Caco-2 (cell line): ENCODE data around the gene TAS2R8. TPM values are rescaled to one million over a fixed set of nuclear protein-coding genes. Genes with fewer than 3 reads are reported as not detected.

Experiments used
- BruUV-seq: library from RNA; stranded (reverse); fragments of 400-500 nt; replicated peaks from 2 replicates; lab custom pipeline; 2021; lab: Mats Ljungman, UMichigan
- CTCF ChIA-PET: fragments of 300-600 bp; sonication (Branson Sonifier 250); formaldehyde crosslinking; loops from one replicate; lab custom pipeline; 2022; ENCODE audit warnings: antibody characterized with exemption; lab: Charles Lee
- POLR2A ChIA-PET: fragments of 300-600 bp; sonication (Branson Sonifier 250); formaldehyde crosslinking; loops from one replicate; lab custom pipeline; 2022; ENCODE audit warnings: antibody characterized with exemption; lab: Charles Lee
- DNase-seq, 2 experiments: peaks; one replicate each; pipeline versions ENCODE4 v3.0.0 to v3.0.0-alpha.2; 2020 to 2022
- H3K27me3 ChIP-seq: replicated peaks from 2 replicates; pipeline ENCODE4 v1.6.0; 2011; ENCODE audit warnings: low read length; ENCODE audit not compliant: control insufficient read depth, insufficient read depth
- H3K36me3 ChIP-seq: 2 replicates; pipeline ENCODE4 v1.5.1; 2011; ENCODE audit warnings: low read length; ENCODE audit not compliant: control insufficient read depth, insufficient read depth
- H3K4me1 ChIP-seq: fragments of 250-450 bp; sonication (Bioruptor Pico); 2 replicates; pipeline ENCODE4 v1.5.1; 2020; ENCODE audit warnings: mild to moderate bottlenecking
- H3K4me3 ChIP-seq: 2 replicates; pipeline ENCODE4 v1.5.1; 2011; ENCODE audit warnings: low read depth, mild to moderate bottlenecking, control low read depth, low read length
- H3K9me3 ChIP-seq: fragments of 250-450 bp; sonication (Bioruptor Pico); 2 replicates; pipeline ENCODE4 v1.5.1; 2020; ENCODE audit warnings: mild to moderate bottlenecking, moderate library complexity
- H3K27ac Mint-ChIP-seq: one replicate; pipeline ENCODE4 v1.8.0; 2022; ENCODE audit warnings: mixed read lengths; ENCODE audit not compliant: unreplicated experiment
- H3K27me3 Mint-ChIP-seq: one replicate; pipeline ENCODE4 v1.8.0; 2022; ENCODE audit warnings: mixed read lengths; ENCODE audit not compliant: insufficient read depth, unreplicated experiment
- H3K36me3 Mint-ChIP-seq: one replicate; pipeline ENCODE4 v1.8.0; 2022; ENCODE audit warnings: mild to moderate bottlenecking, mixed read lengths; ENCODE audit not compliant: insufficient read depth, unreplicated experiment
- H3K4me1 Mint-ChIP-seq: one replicate; pipeline ENCODE4 v1.8.0; 2022; ENCODE audit warnings: low read depth, mixed read lengths; ENCODE audit not compliant: unreplicated experiment
- H3K4me3 Mint-ChIP-seq: one replicate; pipeline ENCODE4 v1.8.0; 2022; ENCODE audit warnings: mild to moderate bottlenecking, moderate library complexity, mixed read lengths; ENCODE audit not compliant: unreplicated experiment
- H3K9me3 Mint-ChIP-seq: one replicate; pipeline ENCODE4 v1.8.0; 2022; ENCODE audit warnings: mixed read lengths; ENCODE audit not compliant: unreplicated experiment
- intact Hi-C: fragments of 100-400 bp; cut with micrococcal nuclease; formaldehyde crosslinking; loops from one replicate; pipeline ENCODE4 v1.10.0; 2022; ENCODE audit not compliant: unreplicated experiment
- total RNA-seq: library from RNA; stranded (reverse); gene quantifications from 2 replicates; pipeline ENCODE4 v1.2.3, GENCODE V29; 2022
- TF ChIP-seq, protein P1 (sequence below), 2 experiments: fragments of 200-600 bp in 1 of 2; IDR thresholded peaks; 1 replicate in 1 of 2; 2 replicates in 1 of 2; pipeline versions ENCODE4 v1.5.1 to v1.8.0; 2011 to 2022; ENCODE audit warnings: antibody characterized with exemption in 1 of 2, control low read depth in 1 of 2, inconsistent platforms in 1 of 2, low read depth in 1 of 2, low read length in 1 of 2, mild to moderate bottlenecking in 1 of 2, moderate library complexity in 1 of 2; ENCODE audit not compliant: insufficient read depth in 1 of 2, severe bottlenecking in 1 of 2, unreplicated experiment in 1 of 2

The TAS2R8 gene
- total RNA-seq, 1 experiment from 2014 or later = not detected

DNA sequence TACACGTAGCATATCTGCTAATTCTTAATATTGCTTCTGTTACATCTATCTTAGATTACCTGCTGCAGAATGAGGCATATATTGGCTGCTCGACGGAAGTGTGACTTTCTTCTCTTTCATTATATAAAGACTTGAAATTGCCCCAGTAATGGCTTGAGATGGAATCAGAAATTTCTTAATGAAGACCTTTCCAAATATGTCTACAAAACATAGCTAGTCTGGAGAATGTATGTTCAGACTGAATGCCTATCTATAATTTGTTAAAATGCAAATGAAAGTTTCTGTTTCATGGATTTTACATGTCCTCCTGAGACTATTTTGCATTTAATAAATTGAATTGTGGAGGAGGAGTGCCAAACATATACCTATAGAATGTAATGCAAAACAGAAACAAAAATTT lies 19.2 kb upstream of the TAS2R8 start, which contains the start of gene TAS2R10:
TAS2R10 (minus strand) TSS at position 101 of the 400 bp plus-strand sequence; CDS start at position 12, 89 bp downstream.
- Mint-ChIP-seq H3K27me3 (no peaks in the 10 kb centered on the region), H3K4me3 (no peak within 1 kb of the TSS), H3K4me1 (no peaks in the 10 kb centered on the region), H3K27ac (no peak within 1 kb of the TSS), H3K36me3 (no peaks in the 10 kb centered on the region), H3K9me3 (no peaks in the 10 kb centered on the region)
- H3K27me3 ChIP-seq = no peaks in the 10 kb centered on the region
- no peaks in the 10 kb centered on the region for H3K9me3 ChIP-seq
- intact Hi-C loops = no loop called here
- ChIA-PET CTCF (no interaction called here), POLR2A (no interaction called here)
- no peaks in the 10 kb centered on the region for H3K36me3 ChIP-seq
- no TSS peak for BruUV-seq
- no peak within 1 kb of the TSS for H3K4me3 ChIP-seq
- no peak for DNase-seq
- TF ChIP-seq, protein P1, sequence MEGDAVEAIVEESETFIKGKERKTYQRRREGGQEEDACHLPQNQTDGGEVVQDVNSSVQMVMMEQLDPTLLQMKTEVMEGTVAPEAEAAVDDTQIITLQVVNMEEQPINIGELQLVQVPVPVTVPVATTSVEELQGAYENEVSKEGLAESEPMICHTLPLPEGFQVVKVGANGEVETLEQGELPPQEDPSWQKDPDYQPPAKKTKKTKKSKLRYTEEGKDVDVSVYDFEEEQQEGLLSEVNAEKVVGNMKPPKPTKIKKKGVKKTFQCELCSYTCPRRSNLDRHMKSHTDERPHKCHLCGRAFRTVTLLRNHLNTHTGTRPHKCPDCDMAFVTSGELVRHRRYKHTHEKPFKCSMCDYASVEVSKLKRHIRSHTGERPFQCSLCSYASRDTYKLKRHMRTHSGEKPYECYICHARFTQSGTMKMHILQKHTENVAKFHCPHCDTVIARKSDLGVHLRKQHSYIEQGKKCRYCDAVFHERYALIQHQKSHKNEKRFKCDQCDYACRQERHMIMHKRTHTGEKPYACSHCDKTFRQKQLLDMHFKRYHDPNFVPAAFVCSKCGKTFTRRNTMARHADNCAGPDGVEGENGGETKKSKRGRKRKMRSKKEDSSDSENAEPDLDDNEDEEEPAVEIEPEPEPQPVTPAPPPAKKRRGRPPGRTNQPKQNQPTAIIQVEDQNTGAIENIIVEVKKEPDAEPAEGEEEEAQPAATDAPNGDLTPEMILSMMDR (IDR thresholded peaks at IDR 0.05; ENCODE audit: insufficient read depth in 1 of 2, low read depth in 1 of 2, low read length in 1 of 2, severe bottlenecking in 1 of 2, unreplicated experiment in 1 of 2) = no peak
- no peaks in the 10 kb centered on the region for H3K4me1 ChIP-seq

- H3K27me3 Mint-ChIP-seq = no peaks in the 10 kb centered on the region
- TF ChIP-seq, protein P1 (IDR thresholded peaks at IDR 0.05; ENCODE audit: insufficient read depth in 1 of 2, low read depth in 1 of 2, low read length in 1 of 2, severe bottlenecking in 1 of 2, unreplicated experiment in 1 of 2) = no peak
- Histone ChIP-seq H3K27me3 (no peaks in the 10 kb centered on the region), H3K4me3 (no peak overlapping the region), H3K36me3 (no peaks in the 10 kb centered on the region), H3K9me3 (no peaks in the 10 kb centered on the region), H3K4me1 (no peaks in the 10 kb centered on the region)
- no peak for DNase-seq
- ChIA-PET CTCF (no interaction called here), POLR2A (no interaction called here)
- H3K36me3 Mint-ChIP-seq = no peaks in the 10 kb centered on the region
- intact Hi-C loops = no loop called here
- no peaks in the 10 kb centered on the region for H3K9me3 Mint-ChIP-seq
- H3K27ac Mint-ChIP-seq = no peak overlapping the region
- no TSS peak for BruUV-seq
- no peak overlapping the region for H3K4me3 Mint-ChIP-seq
- H3K4me1 Mint-ChIP-seq = no peaks in the 10 kb centered on the region
Measured at GRCh38 chr12:10824957-10825356, 17.9 kb upstream of the TAS2R8 start.

DNA sequence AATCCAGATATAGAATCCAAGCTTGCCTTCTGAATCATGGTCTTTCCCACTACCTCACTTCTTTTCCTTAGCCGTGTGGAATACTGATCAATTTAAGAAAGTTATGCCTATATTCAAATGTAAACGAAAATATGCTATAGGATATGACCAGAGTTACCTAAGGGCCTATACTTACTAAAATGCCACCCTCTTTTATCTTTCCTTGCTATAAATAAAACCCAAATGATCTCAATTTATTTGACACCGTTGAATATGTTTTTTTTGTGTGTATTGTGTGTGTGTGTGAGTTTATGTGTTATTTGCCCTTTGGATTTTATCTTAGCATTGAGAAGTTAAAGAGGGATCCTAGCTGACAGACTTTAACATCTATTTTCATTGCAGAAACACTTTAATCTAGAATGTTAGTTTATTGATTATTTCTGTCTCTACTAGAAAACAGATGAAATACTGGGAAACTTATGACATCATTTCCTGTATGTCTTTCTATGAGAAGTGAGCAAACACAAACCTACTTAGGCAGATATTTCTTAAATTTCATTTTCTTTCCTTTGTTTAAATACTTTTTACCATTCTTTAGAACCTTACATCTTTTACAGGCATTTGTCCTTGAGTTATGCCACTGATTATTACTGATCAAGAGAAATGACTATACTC lies 4.9 kb upstream of the TAS2R8 start:
- intact Hi-C loops = no loop called here
- Histone ChIP-seq H3K27me3 (no peaks in the 10 kb centered on the region; the same call in 1 of the 2 replicates), H3K4me1 (no peaks in the 10 kb centered on the region), H3K9me3 (peaks cover 9% of the 10 kb centered on the region), H3K4me3 (no peak overlapping the region), H3K36me3 (no peaks in the 10 kb centered on the region)
- H3K36me3 Mint-ChIP-seq = no peaks in the 10 kb centered on the region
- peaks cover 5% of the 10 kb centered on the region for H3K27me3 Mint-ChIP-seq
- BruUV-seq = no TSS peak
- no peaks in the 10 kb centered on the region for H3K4me1 Mint-ChIP-seq
- CTCF ChIA-PET = no interaction called here
- no peaks in the 10 kb centered on the region for H3K9me3 Mint-ChIP-seq
- POLR2A ChIA-PET = no interaction called here
- TF ChIP-seq, protein P1 (IDR thresholded peaks at IDR 0.05; ENCODE audit: insufficient read depth in 1 of 2, low read depth in 1 of 2, low read length in 1 of 2, severe bottlenecking in 1 of 2, unreplicated experiment in 1 of 2) = no peak
- H3K27ac Mint-ChIP-seq = no peak overlapping the region
- DNase-seq = no peak
- no peak overlapping the region for H3K4me3 Mint-ChIP-seq
